Fibroblast of lung (primary cell): ENCODE results near the gene PARP14. TPM values are rescaled to one million over a fixed set of nuclear protein-coding genes. Genes with fewer than 3 reads are reported as not detected.

Experiments
- DNase-seq, 2 donors: peaks; one replicate each; pipeline versions ENCODE4 v3.0.0 to v3.0.0-alpha.2; 2010; ENCODE audit warnings: low read depth in 2 of 2
- H2AFZ ChIP-seq: 2 replicates; pipeline ENCODE4 v1.5.1; 2012; ENCODE audit warnings: low read length, control low read depth, inconsistent platforms
- H3K27ac ChIP-seq: 2 replicates; pipeline ENCODE4 v1.5.1; 2011; ENCODE audit warnings: low read length, control low read depth; ENCODE audit not compliant: insufficient read depth
- H3K27me3 ChIP-seq: 2 replicates; pipeline ENCODE4 v1.5.1; 2011; ENCODE audit warnings: mild to moderate bottlenecking, low read length; ENCODE audit not compliant: control insufficient read depth, insufficient read depth
- H3K36me3 ChIP-seq: 2 replicates; pipeline ENCODE4 v1.5.1; 2011; ENCODE audit warnings: low read length; ENCODE audit not compliant: control insufficient read depth, insufficient read depth
- H3K4me1 ChIP-seq: 2 replicates; pipeline ENCODE4 v1.5.1; 2011; ENCODE audit warnings: low read length; ENCODE audit not compliant: control insufficient read depth, insufficient read depth; ENCODE audit errors: extremely low read depth
- H3K4me2 ChIP-seq: 2 replicates; pipeline ENCODE4 v1.5.1; 2011; ENCODE audit warnings: low read length, control low read depth; ENCODE audit not compliant: insufficient read depth; ENCODE audit errors: extremely low read depth
- H3K4me3 ChIP-seq, 4 experiments: fragments of 200-600 bp in 1 of 4; sonication (generic) in 1 of 4; replicated peaks in 1 of 4; 2 replicates each; pipeline ENCODE4 v1.5.1; 2011 to 2016; ENCODE audit warnings: low read length in 4 of 4, low read depth in 3 of 4, mild to moderate bottlenecking in 3 of 4, control low read depth in 2 of 4, inconsistent platforms in 1 of 4, mixed read lengths in 1 of 4; ENCODE audit not compliant: insufficient read depth in 1 of 4; ENCODE audit errors: control extremely low read depth in 1 of 4
- H3K79me2 ChIP-seq: 2 replicates; pipeline ENCODE4 v1.5.1; 2012; ENCODE audit warnings: mild to moderate bottlenecking, low read length, inconsistent platforms; ENCODE audit not compliant: control insufficient read depth, insufficient read depth
- H3K9ac ChIP-seq: 2 replicates; pipeline ENCODE4 v1.5.1; 2011; ENCODE audit warnings: mild to moderate bottlenecking, low read length, control low read depth; ENCODE audit not compliant: insufficient read depth
- H3K9me3 ChIP-seq: 2 replicates; pipeline ENCODE4 v1.5.1; 2012; ENCODE audit warnings: low read depth, low read length; ENCODE audit not compliant: control insufficient read depth, insufficient read depth
- H4K20me1 ChIP-seq: 2 replicates; pipeline ENCODE4 v1.5.1; 2011; ENCODE audit warnings: low read length; ENCODE audit not compliant: control insufficient read depth, insufficient read depth; ENCODE audit errors: extremely low read depth
- EZH2 ChIP-seq: IDR thresholded peaks from 2 replicates; pipeline ENCODE4 v1.5.1; 2012; ENCODE audit warnings: low read length, control low read depth, mild to moderate bottlenecking; ENCODE audit errors: missing control alignments
- polyA plus RNA-seq, 2 donors: library from polyadenylated mRNA; depleted of rRNA in 1 of 2; stranded (reverse) in 1 of 2; unstranded in 1 of 2; fragments of >200 nt; gene quantifications; 2 replicates each; pipeline ENCODE4 v1.2.1, GENCODE V29; 2011 to 2012; ENCODE audit warnings: missing spikeins in 1 of 2
- total RNA-seq: library from RNA; depleted of rRNA; stranded (reverse); fragments of >200 nt; gene quantifications from 2 replicates; pipeline ENCODE4 v1.2.1, GENCODE V29; 2014
- TF ChIP-seq, protein P1 (sequence below), 2 donors: IDR thresholded peaks in 1 of 2; conservative IDR thresholded peaks in 1 of 2; 1 replicate in 1 of 2; 2 replicates in 1 of 2; pipeline ENCODE4 v1.5.1; 2011 to 2012; ENCODE audit warnings: low read length in 2 of 2, control low read depth in 1 of 2, inconsistent platforms in 1 of 2, low read depth in 1 of 2, mild to moderate bottlenecking in 1 of 2

The PARP14 gene
- total and polyA plus RNA-seq, 2 donors (not counting 1 experiment from before 2014, with no cell fraction given) = 35.6 to 78.3 TPM

DNA sequence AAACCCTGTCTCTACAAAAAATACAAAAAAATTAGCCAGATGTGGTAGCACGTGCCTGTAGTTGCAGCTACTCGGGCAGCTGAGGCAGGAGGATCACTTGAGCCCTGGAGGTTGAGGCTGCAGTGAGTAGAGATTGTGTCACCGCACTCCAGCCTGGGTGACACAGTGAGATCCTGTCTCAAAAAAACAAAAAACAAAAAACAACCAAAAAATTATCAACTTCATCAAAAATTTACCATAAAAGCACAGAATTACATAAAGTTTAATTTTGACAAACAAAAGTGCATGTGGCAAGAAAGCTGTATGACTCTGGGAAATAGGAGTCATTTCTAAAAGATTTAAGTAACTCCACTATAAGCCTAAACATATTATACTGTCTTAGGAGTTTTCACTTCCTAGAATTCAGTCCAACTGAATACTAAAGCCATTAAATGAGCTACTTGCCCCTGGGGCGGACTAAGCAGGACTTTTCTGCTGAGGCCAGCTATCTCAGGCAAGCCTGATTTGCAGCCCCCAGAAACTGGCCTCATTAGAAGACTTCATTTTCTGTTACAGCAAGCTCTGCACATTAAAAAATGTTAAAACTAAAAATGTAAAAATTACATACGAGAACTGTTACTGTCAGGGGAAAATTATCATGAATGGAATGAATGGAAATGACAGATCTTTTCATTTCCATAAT lies 90.0 kb downstream of the PARP14 start:
- Histone ChIP-seq H3K9ac (no peak overlapping the region), H4K20me1 (no peaks in the 10 kb centered on the region), H3K27ac (no peak overlapping the region), H3K79me2 (no peaks in the 10 kb centered on the region), H3K9me3 (no peaks in the 10 kb centered on the region), H3K27me3 (no peaks in the 10 kb centered on the region), H3K4me3 (no peak overlapping the region), H2AFZ (no peak overlapping the region), H3K4me2 (no peak overlapping the region), H3K4me1 (no peaks in the 10 kb centered on the region), H3K36me3 (no peaks in the 10 kb centered on the region)
- TF ChIP-seq EZH2 = no peak
- TF ChIP-seq, protein P1, sequence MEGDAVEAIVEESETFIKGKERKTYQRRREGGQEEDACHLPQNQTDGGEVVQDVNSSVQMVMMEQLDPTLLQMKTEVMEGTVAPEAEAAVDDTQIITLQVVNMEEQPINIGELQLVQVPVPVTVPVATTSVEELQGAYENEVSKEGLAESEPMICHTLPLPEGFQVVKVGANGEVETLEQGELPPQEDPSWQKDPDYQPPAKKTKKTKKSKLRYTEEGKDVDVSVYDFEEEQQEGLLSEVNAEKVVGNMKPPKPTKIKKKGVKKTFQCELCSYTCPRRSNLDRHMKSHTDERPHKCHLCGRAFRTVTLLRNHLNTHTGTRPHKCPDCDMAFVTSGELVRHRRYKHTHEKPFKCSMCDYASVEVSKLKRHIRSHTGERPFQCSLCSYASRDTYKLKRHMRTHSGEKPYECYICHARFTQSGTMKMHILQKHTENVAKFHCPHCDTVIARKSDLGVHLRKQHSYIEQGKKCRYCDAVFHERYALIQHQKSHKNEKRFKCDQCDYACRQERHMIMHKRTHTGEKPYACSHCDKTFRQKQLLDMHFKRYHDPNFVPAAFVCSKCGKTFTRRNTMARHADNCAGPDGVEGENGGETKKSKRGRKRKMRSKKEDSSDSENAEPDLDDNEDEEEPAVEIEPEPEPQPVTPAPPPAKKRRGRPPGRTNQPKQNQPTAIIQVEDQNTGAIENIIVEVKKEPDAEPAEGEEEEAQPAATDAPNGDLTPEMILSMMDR (conservative IDR thresholded peaks at IDR 0.05 in 1 of 2, IDR thresholded peaks at IDR 0.05 in 1 of 2; ENCODE audit: low read depth in 1 of 2, low read length in 2 of 2) = no peak
- no peak for DNase-seq

DNA sequence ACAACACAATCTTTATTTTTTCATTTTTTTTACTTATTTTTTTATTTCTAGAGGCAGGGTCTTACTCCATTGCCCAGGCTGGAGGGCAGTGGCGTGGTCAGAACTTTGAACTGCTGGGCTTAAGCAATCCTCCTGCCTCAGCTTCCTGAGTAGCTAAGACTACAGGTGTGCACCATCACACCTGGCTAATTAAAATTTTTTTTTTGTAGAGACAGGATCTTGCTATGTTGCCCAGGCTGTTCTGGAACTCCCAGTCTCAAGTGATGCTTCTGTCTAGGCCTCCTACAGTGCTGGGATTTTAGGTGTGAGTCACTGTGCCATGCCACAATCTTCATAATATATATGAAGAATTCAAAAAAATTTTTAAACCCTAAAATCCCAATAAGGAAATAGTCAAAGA lies 92.2 kb downstream of the PARP14 start:
- Histone ChIP-seq H3K9me3 (no peaks in the 10 kb centered on the region), H3K9ac (no peak overlapping the region), H3K36me3 (no peaks in the 10 kb centered on the region), H3K79me2 (no peaks in the 10 kb centered on the region), H3K27ac (no peak overlapping the region), H2AFZ (no peak overlapping the region), H3K4me2 (no peak overlapping the region), H3K4me3 (no peak overlapping the region), H4K20me1 (no peaks in the 10 kb centered on the region), H3K4me1 (no peaks in the 10 kb centered on the region), H3K27me3 (no peaks in the 10 kb centered on the region)
- TF ChIP-seq, protein P1 (conservative IDR thresholded peaks at IDR 0.05 in 1 of 2, IDR thresholded peaks at IDR 0.05 in 1 of 2; ENCODE audit: low read depth in 1 of 2, low read length in 2 of 2) = no peak
- TF ChIP-seq EZH2 = no peak
- DNase-seq = no peak

DNA sequence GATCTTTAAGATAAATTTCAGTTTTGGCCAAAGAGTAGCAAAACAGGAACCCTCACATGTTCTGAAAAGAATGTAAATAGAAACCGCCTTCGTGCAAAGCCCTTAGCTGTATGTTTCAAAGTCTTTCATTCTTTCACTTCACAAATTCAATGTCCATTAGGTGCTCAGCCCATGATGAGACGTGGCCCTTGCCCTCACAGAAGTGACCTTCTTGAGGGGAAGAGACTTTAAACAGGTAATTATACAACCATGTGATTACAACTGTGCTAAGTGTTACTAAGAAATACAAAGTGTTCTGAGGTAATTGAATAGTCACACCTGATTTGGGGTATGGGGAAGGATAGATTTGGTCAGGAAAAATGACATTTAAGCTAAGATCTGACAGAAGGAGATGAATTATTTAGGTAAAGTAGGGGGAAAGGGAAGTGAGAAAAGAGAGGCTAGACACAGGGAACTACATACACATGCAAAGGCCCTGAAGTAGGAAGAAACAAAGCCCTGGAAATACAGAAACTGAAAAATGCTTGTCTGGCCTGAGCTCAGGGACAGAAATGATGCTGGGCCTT lies 93.4 kb downstream of the PARP14 start:
- DNase-seq = no peak
- H3K4me2 ChIP-seq = no peak overlapping the region
- H4K20me1 ChIP-seq = no peaks in the 10 kb centered on the region
- H3K36me3 ChIP-seq = no peaks in the 10 kb centered on the region
- no peak overlapping the region for H3K4me3 ChIP-seq
- H3K27ac ChIP-seq = no peak overlapping the region
- TF ChIP-seq EZH2 = no peak
- TF ChIP-seq, protein P1 (conservative IDR thresholded peaks at IDR 0.05 in 1 of 2, IDR thresholded peaks at IDR 0.05 in 1 of 2; ENCODE audit: low read depth in 1 of 2, low read length in 2 of 2) = no peak
- no peaks in the 10 kb centered on the region for H3K4me1 ChIP-seq
- H3K79me2 ChIP-seq = no peaks in the 10 kb centered on the region
- H2AFZ ChIP-seq = no peak overlapping the region
- H3K9ac ChIP-seq = no peak overlapping the region
- no peaks in the 10 kb centered on the region for H3K9me3 ChIP-seq
- no peaks in the 10 kb centered on the region for H3K27me3 ChIP-seq
